A549 (cell line): ENCODE results near the gene IRX4. TPM values are rescaled to one million over a fixed set of nuclear protein-coding genes. Genes with fewer than 3 reads are reported as not detected.

Experiments used
- ATAC-seq, 2 experiments: fragments of 200-7000 bp in 1 of 2; fragments of >200 bp in 1 of 2; cut with Nextera tagmentation in 1 of 2; cut with Tn5 transposase in 1 of 2; 3 replicates each; pipeline versions ENCODE4 v1.8.0 to v1.9.1; 2018 to 2020; ENCODE audit warnings: mild to moderate bottlenecking in 1 of 2, moderate library complexity in 1 of 2
- CTCF ChIA-PET: fragments of 300-600 bp; sonication (Branson Sonifier 250); formaldehyde crosslinking; extraction: SDS; loops from one replicate; lab custom pipeline; 2021; ENCODE audit warnings: antibody characterized with exemption, inconsistent platforms; lab: Yijun Ruan, JAX
- POLR2A ChIA-PET: fragments of 350-600 bp; formaldehyde crosslinking; extraction: SDS; loops from one replicate; lab custom pipeline; 2021; ENCODE audit warnings: antibody characterized with exemption, inconsistent platforms; lab: Yijun Ruan, JAX
- DNase-seq, 2 experiments: peaks; one replicate each; pipeline versions ENCODE4 v3.0.0 to v3.0.0-alpha.2; 2011 to 2016; ENCODE audit warnings: low read depth in 1 of 2, low spot score in 1 of 2
- FAIRE-seq: peaks from 2 replicates; lab custom pipeline; 2011; peaks lifted over from hg19 to GRCh38; lab: Jason Lieb, UNC
- H3K27ac ChIP-seq, 2 experiments: fragments of >200 bp; sonication (Bioruptor Twin); formaldehyde crosslinking; 3 replicates each; pipeline ENCODE4 v1.5.1; 2016 to 2017
- H3K4me1 ChIP-seq: fragments of >200 bp; sonication (Bioruptor Twin); formaldehyde crosslinking; 3 replicates; pipeline ENCODE4 v1.6.1; 2016
- H3K4me2 ChIP-seq: fragments of >200 bp; sonication (Bioruptor Twin); formaldehyde crosslinking; 3 replicates; pipeline ENCODE4 v1.6.1; 2016
- H3K4me3 ChIP-seq: fragments of >200 bp; sonication (Bioruptor Twin); formaldehyde crosslinking; 3 replicates; pipeline ENCODE4 v1.5.1; 2016
- H3K9me3 ChIP-seq: fragments of >200 bp; sonication (Bioruptor Twin); formaldehyde crosslinking; 3 replicates; pipeline ENCODE4 v1.6.1; 2016
- BHLHE40 ChIP-seq: IDR thresholded peaks from 2 replicates; pipeline ENCODE4 v1.6.1; 2012; ENCODE audit warnings: low read depth, low read length, inconsistent platforms
- CBX2 ChIP-seq: fragments of 200-600 bp; sonication (generic); IDR thresholded peaks from 2 replicates; pipeline ENCODE4 v1.6.1; 2016; ENCODE audit warnings: low read depth, mild to moderate bottlenecking, borderline replicate concordance
- CBX8 ChIP-seq: fragments of 200-600 bp; sonication (generic); IDR thresholded peaks from 2 replicates; pipeline ENCODE4 v1.6.1; 2016
- CHD2 ChIP-seq: fragments of 150-350 bp; IDR thresholded peaks from 2 replicates; pipeline ENCODE4 v1.6.1; 2014; ENCODE audit warnings: low read length; ENCODE audit not compliant: partially characterized antibody
- CHD4 ChIP-seq: fragments of 200-600 bp; sonication (generic); IDR thresholded peaks from 2 replicates; pipeline ENCODE4 v1.6.1; 2016; ENCODE audit warnings: antibody characterized with exemption, mild to moderate bottlenecking, borderline replicate concordance
- CTCF ChIP-seq: fragments of >200 bp; sonication (Bioruptor Twin); formaldehyde crosslinking; IDR thresholded peaks from 3 replicates; pipeline ENCODE4 v1.5.1; 2016
- E2F6 ChIP-seq: IDR thresholded peaks from 2 replicates; pipeline ENCODE4 v1.6.1; 2012; ENCODE audit warnings: low read depth, borderline replicate concordance
- ELK1 ChIP-seq: fragments of 150-350 bp; IDR thresholded peaks from 2 replicates; pipeline ENCODE4 v1.6.1; 2014; ENCODE audit warnings: low read depth, mild to moderate bottlenecking, low read length
- FOSL2 ChIP-seq, 2 experiments: fragments of 450-650 bp in 1 of 2; fragments of >200 bp in 1 of 2; sonication (Bioruptor Twin) in 1 of 2; formaldehyde crosslinking; IDR thresholded peaks; 2 replicates each; pipeline versions ENCODE4 v1.5.0 to v1.6.1; 2016 to 2020; ENCODE audit warnings: mild to moderate bottlenecking in 1 of 2, moderate library complexity in 1 of 2
- FOXS1 ChIP-seq: fragments of 250-450 bp; sonication (Bioruptor Pico); IDR thresholded peaks from 2 replicates; pipeline ENCODE4 v1.5.0; 2020; ENCODE audit warnings: mild to moderate bottlenecking, moderate library complexity
- GATA3 ChIP-seq: IDR thresholded peaks from 2 replicates; pipeline ENCODE4 v1.6.1; 2012; ENCODE audit warnings: borderline replicate concordance
- HDAC2 ChIP-seq: fragments of 200-600 bp; sonication (generic); IDR thresholded peaks from 2 replicates; pipeline ENCODE4 v1.6.1; 2016
- HEYL ChIP-seq: fragments of 250-450 bp; sonication (Bioruptor Pico); IDR thresholded peaks from 2 replicates; pipeline ENCODE4 v1.8.0; 2021; ENCODE audit warnings: mild to moderate bottlenecking, moderate library complexity
- HMGXB4 ChIP-seq: fragments of 250-450 bp; sonication (Bioruptor Pico); IDR thresholded peaks from 2 replicates; pipeline ENCODE4 v1.5.0; 2021; ENCODE audit warnings: mild to moderate bottlenecking, moderate library complexity, borderline replicate concordance
- HOXA7 ChIP-seq: fragments of 250-450 bp; sonication (Bioruptor Pico); IDR thresholded peaks from 2 replicates; pipeline ENCODE4 v1.5.0; 2020; ENCODE audit warnings: mild to moderate bottlenecking, moderate library complexity
- HOXB5 ChIP-seq: fragments of 250-450 bp; sonication (Bioruptor Pico); IDR thresholded peaks from 2 replicates; pipeline ENCODE4 v1.5.0; 2020; ENCODE audit warnings: mild to moderate bottlenecking, moderate library complexity
- MAFK ChIP-seq: fragments of 450-650 bp; IDR thresholded peaks from 2 replicates; pipeline ENCODE4 v1.6.1; 2014; ENCODE audit not compliant: partially characterized antibody
- MAX ChIP-seq: IDR thresholded peaks from 2 replicates; pipeline ENCODE4 v1.6.1; 2012
- NFE2L2 ChIP-seq: fragments of 150-350 bp; conservative IDR thresholded peaks from 2 replicates; pipeline ENCODE4 v1.6.1; 2014; ENCODE audit warnings: low read length
- NPAS2 ChIP-seq: fragments of 250-450 bp; sonication (Bioruptor Pico); IDR thresholded peaks from 2 replicates; pipeline ENCODE4 v1.8.0; 2022; ENCODE audit warnings: mild to moderate bottlenecking, moderate library complexity, borderline replicate concordance
- PHF8 ChIP-seq: fragments of 200-600 bp; sonication (generic); IDR thresholded peaks from 2 replicates; pipeline ENCODE4 v1.6.1; 2016; ENCODE audit warnings: low read depth, mild to moderate bottlenecking, antibody characterized with exemption, moderate library complexity, borderline replicate concordance
- POLR2A ChIP-seq: IDR thresholded peaks from 2 replicates; pipeline ENCODE4 v1.6.1; 2012; ENCODE audit warnings: mild to moderate bottlenecking, low read length
- POLR2AphosphoS2 ChIP-seq: conservative IDR thresholded peaks from 2 replicates; pipeline ENCODE4 v1.6.1; 2012; ENCODE audit warnings: low read length, improper control_type of control experiment, inconsistent platforms
- RAD21 ChIP-seq, 2 experiments: fragments of >200 bp in 1 of 2; sonication (Bioruptor Twin) in 1 of 2; formaldehyde crosslinking in 1 of 2; IDR thresholded peaks in 1 of 2; conservative IDR thresholded peaks in 1 of 2; 2 replicates in 1 of 2; 3 replicates in 1 of 2; pipeline ENCODE4 v1.6.1; 2012 to 2018; ENCODE audit warnings: inconsistent platforms in 1 of 2
- RFX5 ChIP-seq: fragments of 450-650 bp; IDR thresholded peaks from 2 replicates; pipeline ENCODE4 v1.7.1; 2014; ENCODE audit warnings: antibody characterized with exemption, mild to moderate bottlenecking, moderate library complexity
- SMC3 ChIP-seq: fragments of >200 bp; sonication (Bioruptor Twin); formaldehyde crosslinking; IDR thresholded peaks from 3 replicates; pipeline ENCODE4 v1.6.1; 2018; ENCODE audit warnings: inconsistent platforms
- SREBF2 ChIP-seq: fragments of 450-650 bp; IDR thresholded peaks from 2 replicates; pipeline ENCODE4 v1.6.1; 2014; ENCODE audit warnings: mild to moderate bottlenecking, moderate library complexity
- USF2 ChIP-seq: fragments of 450-650 bp; IDR thresholded peaks from 2 replicates; pipeline ENCODE4 v1.6.1; 2014; ENCODE audit warnings: antibody characterized with exemption
- ZC3H11A ChIP-seq: fragments of 450-650 bp; IDR thresholded peaks from 2 replicates; pipeline ENCODE4 v1.6.1; 2014; ENCODE audit warnings: antibody characterized with exemption, mild to moderate bottlenecking
- ZFP36 ChIP-seq: fragments of 450-650 bp; IDR thresholded peaks from 2 replicates; pipeline ENCODE4 v1.6.1; 2014; ENCODE audit warnings: borderline replicate concordance; ENCODE audit not compliant: partially characterized antibody
- ZNF302 ChIP-seq: fragments of 250-450 bp; sonication (Bioruptor Pico); IDR thresholded peaks from 2 replicates; pipeline ENCODE4 v1.9.0; 2021; ENCODE audit warnings: inconsistent platforms, mild to moderate bottlenecking, moderate library complexity
- ZSCAN20 ChIP-seq: fragments of 250-450 bp; sonication (Bioruptor Pico); IDR thresholded peaks from 2 replicates; pipeline ENCODE4 v1.8.0; 2022; ENCODE audit warnings: mild to moderate bottlenecking, moderate library complexity
- WGBS: methylation state at CpG from one replicate; pipeline ENCODE4 v1.1.6; 2017; ENCODE audit errors: missing lambda C conversion rate; 5-methylcytosine and 5-hydroxymethylcytosine counted together
- polyA plus RNA-seq, 4 experiments: library from polyadenylated mRNA; depleted of rRNA in 3 of 4; stranded (reverse); fragments of >200 nt; fragmentation: RNase III in 1 of 4; extraction: RNeasy Plus Mini Kit Qiagen cat#74134 plus additional on column Dnase treatment in 1 of 4; gene quantifications; 2 replicates in 3 of 4; 3 replicates in 1 of 4; pipeline ENCODE4 v1.2.3, GENCODE V29; 2011 to 2017

Gene IRX4
- polyA plus RNA-seq, 2 of the 4 experiments (the other 2 are of a cell fraction), result 0.04 to 0.06 TPM

- TF ChIP-seq HEYL (CRISPR knock-in tag), result no peak
- no peak for TF ChIP-seq HMGXB4
- TF ChIP-seq ELK1, result no peak
- TF ChIP-seq HOXA7, result no peak
- TF ChIP-seq HOXB5, result no peak
- no peak for TF ChIP-seq E2F6
- TF ChIP-seq POLR2AphosphoS2, result no peak
- TF ChIP-seq SREBF2, result no peak
- no peak for TF ChIP-seq BHLHE40
- TF ChIP-seq ZFP36, result no peak
- no peak for TF ChIP-seq NPAS2 (CRISPR knock-in tag)
- TF ChIP-seq MAFK, result no peak
- TF ChIP-seq ZNF302 (CRISPR knock-in tag), result no peak
- no peak for TF ChIP-seq SMC3
- no peak for TF ChIP-seq CTCF
- no peak for TF ChIP-seq ZC3H11A
- TF ChIP-seq MAX, result no peak
- no peak for TF ChIP-seq RAD21 (conservative IDR thresholded peaks at IDR 0.05 in 1 of 2, IDR thresholded peaks at IDR 0.05 in 1 of 2)
- no peak for TF ChIP-seq POLR2A
- TF ChIP-seq, all 56 proteins: peak for 0
- ChIA-PET POLR2A (no interaction called here), CTCF (no interaction called here)
- H3K4me3 ChIP-seq, result no peak overlapping the region
- FAIRE-seq, result no peak
- no peak overlapping the region for H3K4me2 ChIP-seq
- 55% methylated on average over 8 of the region's 8 CpGs for WGBS
- H3K4me1 ChIP-seq, result no peaks in the 10 kb centered on the region
- no peak for ATAC-seq
- H3K9me3 ChIP-seq, result no peaks in the 10 kb centered on the region
- H3K27ac ChIP-seq, result no peak overlapping the region
- no peak for DNase-seq
Observed at GRCh38 chr5:1914471-1914870, 31.7 kb upstream of the IRX4 start.

GRCh38 chr5:1913578-1913977 lies 30.9 kb upstream of the IRX4 start:
- Histone ChIP-seq H3K4me3 (no peak overlapping the region), H3K9me3 (no peaks in the 10 kb centered on the region), H3K27ac (no peak overlapping the region), H3K4me2 (no peak overlapping the region), H3K4me1 (no peaks in the 10 kb centered on the region)
- ChIA-PET CTCF (no interaction called here), POLR2A (no interaction called here)
- WGBS, result 68% methylated on average over 15 of the region's 15 CpGs
- FAIRE-seq (no peak), DNase-seq (no peak), ATAC-seq (no peak)
- TF ChIP-seq RFX5 (no peak), NPAS2 (CRISPR knock-in tag) (no peak), CHD2 (no peak), PHF8 (no peak), USF2 (no peak), FOSL2 (IDR thresholded peaks at IDR 0.05) (no peak), FOSL2 (CRISPR knock-in tag; IDR thresholded peaks at IDR 0.05) (no peak), CBX8 (no peak), ZSCAN20 (no peak), HDAC2 (no peak), FOXS1 (CRISPR knock-in tag) (no peak), HMGXB4 (no peak), CHD4 (no peak), RAD21 (conservative IDR thresholded peaks at IDR 0.05 in 1 of 2, IDR thresholded peaks at IDR 0.05 in 1 of 2) (no peak), MAX (no peak), NFE2L2 (no peak), GATA3 (no peak), HOXB5 (no peak), CBX2 (no peak)
